Measurements from ENCODE around the gene MAEA.
"Not testable (repeated sequence)": the region's sequence is repeated elsewhere in the genome, so short reads cannot be mapped to it uniquely, and the experiment has no call there.

MAEA gene

DNA sequence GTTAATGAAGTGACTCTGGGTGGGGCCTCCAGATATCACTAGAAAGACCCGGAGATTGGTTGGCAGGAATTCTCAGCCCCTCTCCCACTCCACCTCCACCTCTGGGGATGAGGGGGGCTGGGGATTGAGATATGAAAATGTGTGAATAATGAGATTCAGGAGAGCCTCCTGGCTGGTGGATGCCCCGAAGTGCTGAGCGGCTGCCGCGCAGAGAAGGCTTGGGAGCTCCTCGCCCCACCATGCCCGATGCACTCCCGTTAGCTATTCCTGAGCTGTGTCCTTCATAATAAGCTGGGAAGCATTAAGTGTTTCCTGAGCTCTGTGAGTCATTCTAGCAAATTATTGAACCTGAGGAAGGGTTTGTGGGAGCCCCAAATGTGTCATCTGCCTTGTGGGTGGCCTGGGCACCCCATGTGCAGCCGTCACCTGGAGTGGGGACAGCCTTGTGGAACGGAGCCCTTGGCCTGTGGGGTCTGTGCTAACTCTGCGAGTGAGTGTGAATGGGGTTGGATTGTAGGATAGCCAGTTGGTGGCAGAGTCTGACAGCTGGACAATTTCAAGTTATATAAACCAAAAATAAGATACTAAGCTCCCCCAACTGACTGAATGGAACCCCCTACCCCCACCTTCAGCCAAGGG lies 4.4 kb upstream of the MAEA start:
- DNase-seq: no peak

DNA sequence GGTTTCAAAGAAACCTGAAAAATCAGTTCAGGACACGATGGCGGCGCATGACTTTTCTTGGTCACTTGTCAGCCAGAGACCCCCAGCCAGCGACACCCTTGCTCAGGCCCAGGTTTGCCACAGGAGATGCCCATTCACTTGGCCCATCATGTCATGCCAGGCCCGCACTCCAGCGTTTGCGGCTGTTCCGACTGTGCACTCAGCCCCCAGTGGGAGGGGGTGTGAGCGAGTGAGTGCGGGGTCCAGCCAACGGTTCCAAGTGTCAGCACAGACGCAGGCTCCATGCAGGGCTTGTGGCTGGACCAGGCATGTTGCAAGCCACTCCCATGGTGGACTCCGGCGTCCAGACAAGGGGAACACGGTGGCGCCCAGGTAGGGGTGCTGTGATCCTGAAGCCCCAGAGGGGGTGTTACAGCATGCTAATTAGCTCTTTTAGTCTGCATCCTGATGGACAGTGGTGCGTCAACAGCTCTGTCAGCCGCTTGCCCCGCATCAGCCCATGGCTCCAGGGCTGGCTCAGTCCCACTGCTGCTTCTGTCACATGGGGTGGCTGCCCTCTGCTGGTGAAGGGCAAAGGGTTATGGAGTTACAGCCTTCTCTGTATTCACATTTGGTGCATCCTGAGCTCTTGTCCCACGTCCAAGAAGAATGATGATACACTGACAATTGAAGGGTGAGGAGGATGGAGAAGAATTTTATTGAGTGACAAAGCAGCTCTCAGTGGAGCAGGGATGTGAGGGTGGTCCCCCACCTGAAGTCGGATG lies 3.7 kb upstream of the MAEA start:
- DNase-seq: no peak

DNA sequence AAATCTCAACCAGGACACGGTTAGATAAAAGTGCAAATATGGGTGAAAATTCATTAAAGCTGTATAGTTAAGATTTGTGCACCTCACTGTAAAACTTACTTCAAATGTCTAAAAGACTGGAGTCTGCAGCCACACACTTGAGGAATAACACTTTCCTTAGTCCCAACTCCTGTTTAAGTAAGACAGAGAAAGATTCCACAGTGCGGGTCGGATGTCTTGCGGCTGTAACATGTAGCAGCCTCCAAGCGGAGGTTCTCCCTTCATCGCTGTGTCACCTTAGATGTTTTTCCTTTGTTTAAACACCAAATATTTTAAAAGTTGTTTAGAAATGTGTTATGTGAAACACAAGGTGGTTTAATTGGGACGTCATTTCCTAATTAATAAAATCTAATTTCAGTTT lies 905 bp upstream of the MAEA start:
- no peak for DNase-seq

DNA sequence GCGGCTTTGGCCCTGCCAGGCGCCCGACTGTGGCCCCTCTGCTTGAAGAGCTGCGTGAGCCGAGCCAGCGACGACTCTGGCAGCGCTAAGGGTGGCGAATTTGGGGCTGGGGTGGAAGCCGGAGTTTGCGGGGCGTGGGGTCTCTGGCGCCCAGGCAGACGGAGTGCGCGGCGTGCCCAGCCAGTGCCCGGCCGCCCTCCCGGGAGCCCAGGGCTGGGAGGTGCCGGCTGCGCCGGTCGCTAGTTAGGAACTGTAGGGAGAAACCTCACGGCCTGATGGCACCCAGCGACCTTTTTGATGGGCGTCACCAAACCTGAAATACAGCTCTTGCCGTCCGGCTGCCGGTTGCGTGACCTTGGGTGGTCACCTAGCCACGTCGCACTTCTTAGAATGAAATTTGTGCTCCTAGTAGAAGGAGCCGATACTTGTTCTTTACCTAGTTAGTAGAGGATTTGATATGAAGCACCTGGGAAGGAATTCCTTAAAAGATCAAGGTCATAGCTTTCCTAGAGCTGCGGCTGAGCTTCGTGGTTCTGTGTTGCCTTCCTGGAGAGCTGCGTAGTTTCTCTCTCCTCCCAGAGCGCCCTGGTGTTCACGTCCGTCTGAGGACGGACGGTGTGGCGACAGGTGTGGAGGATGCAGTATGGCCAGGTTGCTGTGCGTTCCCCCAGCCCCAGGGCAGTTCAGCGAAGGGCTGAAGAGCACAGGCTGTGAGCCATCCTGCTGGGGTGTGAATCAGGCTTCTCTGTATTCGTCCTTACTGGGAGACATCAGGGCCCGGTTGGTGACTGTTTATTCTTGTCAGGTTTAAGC lies 680 bp downstream of the MAEA start:
- DNase-seq: no peak

DNA sequence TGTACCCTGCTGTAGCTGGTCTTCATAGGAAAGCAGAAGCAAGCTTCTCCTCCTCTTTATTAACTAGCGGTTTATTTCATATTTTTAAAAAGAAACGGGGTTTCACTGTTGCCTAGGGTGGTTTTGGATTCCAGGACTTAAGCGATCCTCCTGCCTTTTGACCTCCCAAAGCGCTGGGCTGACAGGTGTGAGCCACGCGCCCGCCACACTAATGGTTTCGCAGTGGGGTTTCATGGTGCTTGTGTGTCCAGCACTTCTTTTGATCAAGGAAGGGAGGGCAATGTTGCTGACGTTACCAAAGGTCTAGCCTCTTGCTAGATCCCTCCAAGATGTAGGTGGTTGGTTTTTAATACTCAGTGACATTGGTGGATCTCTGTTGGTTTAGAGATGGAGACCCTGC lies 1.4 kb downstream of the MAEA start:
- no peak for DNase-seq

DNA sequence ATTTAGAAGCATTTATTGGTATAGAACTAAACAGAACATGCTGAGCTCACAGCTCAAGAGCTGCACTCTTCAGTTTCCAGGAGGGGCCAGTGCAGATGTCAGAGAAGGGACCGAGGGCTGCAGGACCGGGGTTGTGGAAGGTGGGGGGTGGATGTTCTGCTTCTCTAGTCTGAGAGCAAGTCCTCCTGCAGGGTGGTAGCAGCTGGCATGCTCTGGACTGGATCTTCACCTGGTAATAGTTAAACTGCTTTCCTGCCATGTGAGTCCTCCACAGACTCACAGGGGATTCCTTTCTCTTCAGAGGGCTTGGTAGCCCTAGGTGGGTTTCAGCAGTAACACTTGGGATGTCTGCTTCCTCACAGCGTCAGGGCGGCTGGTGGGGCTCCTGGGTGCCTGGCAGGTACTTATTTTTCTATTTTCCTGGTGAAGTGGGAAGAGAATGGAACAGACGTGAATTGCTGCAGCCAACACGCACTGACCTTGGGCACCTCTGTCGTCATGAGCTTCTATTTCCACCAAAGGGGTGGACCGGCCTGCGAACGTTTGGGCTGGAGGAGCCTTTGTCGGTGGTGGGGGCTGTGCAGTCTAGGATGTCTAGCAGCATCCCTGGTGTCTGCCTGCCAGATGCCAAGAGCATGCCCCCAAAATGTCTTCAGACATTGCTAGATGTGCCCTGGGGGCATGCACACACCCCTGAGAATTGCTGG lies 2.5 kb downstream of the MAEA start:
- no peak for DNase-seq

DNA sequence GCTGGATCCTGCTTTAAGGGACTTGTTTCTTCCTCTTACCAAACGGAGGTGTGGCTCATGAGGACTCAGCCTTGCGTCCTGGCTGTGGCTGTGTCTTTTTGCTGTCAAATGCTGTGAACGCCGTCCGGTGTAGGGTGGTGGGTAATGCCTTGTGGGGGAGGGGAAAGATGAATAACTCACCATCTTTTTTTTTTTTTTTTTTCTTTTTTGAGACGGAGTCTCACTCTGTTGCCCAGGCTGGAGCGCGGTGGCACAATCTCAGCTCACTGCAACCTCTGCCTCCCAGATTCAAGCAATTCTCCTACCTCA lies 3.0 kb downstream of the MAEA start:
- DNase-seq: not testable (repeated sequence)

DNA sequence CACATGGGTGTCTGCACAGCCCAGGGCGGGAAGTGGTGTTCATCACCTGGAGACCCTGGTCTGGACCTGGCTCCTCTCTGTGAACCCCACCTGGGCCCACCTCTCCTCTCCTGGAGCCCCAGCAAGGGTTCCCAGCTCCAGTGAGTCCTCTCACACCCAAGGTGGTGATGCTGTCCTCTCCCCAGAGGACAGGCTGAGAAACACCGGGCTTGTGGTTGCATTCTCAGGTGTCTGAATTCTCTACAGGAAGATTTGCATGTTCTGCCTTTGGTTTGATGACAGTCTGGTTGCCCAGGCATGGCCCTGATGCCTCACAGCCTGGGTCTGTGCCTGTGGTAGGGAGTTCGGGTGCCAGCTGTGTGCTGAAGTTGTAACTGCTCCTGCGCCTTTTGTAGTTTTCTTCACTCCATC lies 3.8 kb downstream of the MAEA start:
- DNase-seq: no peak

DNA sequence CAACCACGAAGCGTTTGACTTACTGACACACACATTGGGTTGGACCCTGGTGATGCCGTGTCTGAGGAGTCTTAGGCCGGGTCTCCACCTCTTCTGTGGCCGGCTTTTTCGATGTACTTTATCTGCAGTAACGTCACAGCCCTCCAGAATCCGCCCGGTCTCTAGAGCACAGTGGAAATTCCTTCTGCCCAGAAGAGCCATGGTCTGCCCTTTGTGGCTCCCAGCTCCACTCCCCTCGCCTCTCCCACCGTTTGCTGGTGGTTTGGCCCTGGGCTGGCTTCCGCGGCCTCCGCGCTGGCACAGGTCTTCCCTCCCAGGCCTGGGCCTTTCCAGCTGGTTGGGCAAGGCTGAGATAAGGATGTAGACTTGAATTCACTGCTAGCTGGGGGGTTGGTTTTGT lies 4.3 kb downstream of the MAEA start:
- no peak for DNase-seq

DNA sequence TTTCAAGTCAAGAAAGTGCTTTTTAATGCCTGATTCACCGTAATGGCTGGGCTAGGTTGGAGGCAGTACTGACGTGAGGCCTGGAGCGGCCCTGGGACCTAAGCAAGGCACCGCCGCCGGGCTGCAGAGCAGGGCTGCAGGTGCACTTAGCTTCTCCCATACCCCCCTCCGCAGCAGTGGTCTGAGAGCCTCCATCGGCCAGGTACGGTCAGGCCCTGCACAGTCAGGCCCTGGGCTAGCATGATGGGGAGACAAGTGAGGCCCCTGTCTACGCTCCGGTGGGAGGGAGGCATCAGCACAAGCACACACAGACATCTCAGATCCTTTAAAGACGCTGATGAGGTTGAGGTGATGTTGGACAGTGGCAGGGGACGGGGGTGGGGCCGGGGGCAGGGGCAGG lies 4.7 kb downstream of the MAEA start:
- no peak for DNase-seq

DNA sequence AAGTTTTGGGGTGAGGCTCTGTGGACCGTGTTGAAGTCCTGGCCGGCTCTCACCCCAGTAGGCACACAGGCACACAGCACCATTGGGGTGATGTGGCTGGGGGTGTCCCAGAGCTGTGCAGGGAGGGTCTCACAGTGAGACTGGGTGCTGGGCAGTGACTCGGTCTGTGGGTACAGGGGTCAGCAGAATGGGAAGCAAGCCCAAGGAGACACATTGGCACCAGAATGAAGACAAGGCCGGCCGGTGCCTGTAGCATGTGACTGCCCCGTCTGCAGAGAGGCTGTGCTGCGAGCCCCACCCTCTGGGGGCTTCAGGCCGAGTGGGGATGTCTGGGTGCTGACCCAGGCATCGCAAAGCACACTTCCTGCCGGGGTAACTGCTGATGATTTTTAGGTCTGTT lies 5.2 kb downstream of the MAEA start:
- DNase-seq: no peak

DNA sequence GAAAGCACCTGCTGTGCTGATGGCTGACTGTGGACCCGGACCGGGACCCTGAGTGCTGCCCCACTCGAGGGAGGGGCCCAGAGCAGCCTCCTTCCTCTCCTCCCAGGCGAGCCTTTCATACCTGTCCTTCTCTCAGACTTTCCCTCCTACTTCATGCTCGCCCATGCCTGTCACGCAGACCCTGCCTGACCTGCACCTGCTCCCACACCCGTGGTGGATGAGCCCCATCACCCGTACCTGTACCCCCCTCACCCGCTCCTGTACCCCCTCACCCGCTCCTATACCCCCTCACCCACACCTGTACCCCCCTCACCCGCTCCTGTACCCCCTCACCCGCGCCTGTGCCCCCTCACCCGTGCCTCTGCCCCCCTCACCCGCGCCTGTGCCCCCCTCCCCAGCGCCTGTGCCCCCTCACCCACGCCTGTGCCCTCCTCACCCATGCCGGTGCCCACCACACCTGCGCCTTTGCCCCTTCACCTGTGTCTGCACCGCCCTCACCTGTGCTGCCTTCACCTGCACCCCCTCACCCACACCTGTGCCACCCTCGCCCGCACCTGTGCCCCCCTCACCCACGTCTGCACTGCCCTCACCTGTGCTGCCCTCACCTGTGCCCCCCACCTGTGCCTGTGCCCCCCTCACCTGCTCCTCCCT lies 5.8 kb downstream of the MAEA start:
- no peak for DNase-seq

DNA sequence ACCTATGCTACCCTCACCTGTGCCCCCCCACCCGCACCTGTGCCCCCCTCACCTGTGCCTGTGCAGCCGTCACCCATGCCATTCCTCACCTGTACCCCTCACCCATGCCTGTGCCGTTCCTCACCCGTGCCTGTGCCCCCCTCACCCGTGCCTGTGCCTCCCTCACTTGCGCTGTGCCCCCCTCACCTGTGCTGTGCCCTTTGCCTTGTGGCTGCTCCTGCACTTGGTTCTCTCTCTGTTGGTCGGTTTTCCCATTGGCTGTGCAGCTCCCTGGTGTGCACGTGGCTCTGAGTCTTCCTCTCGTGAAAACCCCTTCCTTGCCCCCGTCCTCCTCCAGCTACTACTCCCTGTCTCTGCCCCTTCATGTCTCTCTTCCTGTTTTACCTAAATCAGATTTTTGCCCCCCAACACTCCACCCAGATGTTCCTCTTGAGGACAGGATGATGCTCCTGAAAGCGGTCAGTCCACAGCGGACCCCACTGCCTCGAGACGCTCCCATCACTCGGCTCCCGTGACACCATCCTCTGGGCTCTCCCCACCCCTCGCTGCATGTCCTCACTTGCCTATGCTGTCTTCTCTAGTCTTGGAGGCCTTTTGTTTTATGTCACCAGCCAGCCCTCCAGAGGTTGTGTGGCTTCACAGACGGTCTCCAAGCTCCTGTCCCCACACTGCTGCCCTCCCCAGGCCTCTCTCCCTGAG lies 6.8 kb downstream of the MAEA start:
- DNase-seq: peak; percentile 20

DNA sequence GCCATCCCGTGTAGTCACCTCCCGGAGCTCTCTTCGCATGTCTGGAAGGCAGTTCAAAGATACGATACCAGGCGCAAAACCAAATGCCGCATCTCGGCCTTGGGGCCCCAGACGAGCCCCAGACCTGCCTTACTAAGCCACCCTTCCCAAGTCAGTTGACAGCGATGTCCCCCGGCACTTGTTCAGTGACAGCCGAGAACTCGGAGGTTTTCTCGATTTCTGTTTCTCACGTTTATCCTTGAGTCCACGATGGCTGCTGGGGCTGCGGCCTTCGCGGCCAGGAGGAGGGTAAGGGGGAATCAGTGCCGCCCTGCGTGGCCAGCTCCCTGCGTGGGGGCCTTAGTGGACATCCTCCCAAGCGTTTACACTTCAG lies 7.3 kb downstream of the MAEA start:
- DNase-seq: no peak

DNA sequence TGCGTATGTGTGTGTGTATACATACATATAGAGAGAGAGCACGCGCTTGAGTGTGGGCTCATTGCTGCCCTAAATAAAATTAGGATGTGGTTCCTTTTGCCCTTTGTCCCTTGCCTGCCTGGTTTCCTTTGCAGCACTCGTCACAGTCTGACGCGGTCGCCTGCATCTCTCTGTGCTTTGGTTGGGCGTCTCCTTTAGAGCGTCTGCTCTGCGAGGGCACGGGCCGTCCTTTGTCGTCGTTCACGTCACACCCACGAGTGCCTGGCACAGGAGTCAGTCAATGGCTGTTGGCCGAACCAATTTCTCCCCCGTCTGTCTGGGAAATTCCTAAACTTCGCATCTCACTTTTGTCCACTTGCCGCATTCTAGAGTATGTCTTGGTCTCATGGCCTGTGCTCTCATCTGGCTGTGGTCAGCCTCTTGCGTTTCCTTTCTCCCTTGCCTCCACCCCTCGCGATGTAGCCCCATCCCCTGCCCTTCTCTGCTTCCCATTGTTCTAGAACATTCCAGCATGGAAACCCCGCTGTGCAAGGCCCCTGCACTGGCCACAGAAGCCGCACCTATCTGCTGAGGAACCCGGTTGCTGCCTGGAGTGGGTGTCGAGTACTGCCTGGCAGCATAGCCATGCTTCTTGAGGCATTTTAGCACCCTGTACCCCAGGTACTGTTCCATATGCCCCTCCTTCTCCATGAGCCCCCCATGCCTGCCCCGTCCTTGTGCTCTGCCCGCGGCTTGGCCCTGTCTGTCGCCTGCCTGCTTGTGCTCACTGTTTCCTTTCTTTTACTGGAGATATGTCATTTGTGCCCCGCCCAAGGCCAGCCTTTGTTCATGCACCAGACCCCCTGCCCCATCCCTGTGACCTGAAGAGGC lies 8.0 kb downstream of the MAEA start:
- no peak for DNase-seq

DNA sequence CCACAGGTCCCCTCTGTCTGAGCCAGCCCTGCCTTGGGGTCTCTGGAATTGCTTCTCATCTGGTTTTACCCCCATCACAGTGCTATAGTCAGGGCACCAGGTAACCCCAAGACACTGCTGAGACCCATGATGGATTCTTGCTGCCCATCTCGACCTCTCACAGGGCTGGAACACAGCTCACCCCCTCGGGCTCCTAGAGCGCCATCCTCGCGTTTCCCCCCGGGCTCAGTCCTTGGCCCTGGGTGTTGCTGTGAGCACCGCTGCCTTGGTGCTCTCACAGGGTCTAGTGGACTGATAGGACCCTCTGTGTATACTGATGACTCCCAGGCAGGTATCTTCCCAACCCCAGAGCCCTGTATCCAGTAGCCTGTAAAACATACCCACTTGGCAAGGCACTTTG lies 8.8 kb downstream of the MAEA start:
- no peak for DNase-seq

DNA sequence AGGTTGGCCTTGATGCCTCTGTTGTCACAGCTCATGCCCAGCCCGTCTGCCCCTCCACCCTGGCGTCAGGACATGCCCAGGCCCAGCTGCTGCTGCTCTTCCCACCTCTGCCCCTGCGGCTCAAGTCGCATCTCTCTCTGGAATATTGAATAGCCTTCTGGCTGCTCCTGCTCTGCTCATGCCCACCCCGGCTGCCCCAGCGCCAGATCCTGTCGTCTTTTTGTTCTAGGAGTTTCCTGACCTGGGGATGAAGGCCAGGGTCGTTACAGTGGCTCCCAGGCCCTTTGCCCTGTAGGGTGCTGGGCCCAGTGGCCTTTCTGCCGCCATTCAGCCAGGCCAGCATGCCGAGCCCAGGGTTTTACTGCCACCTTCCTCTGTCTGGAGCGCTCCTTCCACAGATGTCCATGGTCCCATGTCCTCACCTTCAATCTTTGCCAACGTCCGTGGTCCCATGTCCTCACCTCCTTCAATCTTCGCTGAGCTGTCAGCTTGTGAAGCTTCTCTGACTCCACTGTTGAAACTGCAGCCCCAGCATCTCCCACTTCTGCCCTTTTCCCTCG lies 9.7 kb downstream of the MAEA start:
- DNase-seq: no peak

DNA sequence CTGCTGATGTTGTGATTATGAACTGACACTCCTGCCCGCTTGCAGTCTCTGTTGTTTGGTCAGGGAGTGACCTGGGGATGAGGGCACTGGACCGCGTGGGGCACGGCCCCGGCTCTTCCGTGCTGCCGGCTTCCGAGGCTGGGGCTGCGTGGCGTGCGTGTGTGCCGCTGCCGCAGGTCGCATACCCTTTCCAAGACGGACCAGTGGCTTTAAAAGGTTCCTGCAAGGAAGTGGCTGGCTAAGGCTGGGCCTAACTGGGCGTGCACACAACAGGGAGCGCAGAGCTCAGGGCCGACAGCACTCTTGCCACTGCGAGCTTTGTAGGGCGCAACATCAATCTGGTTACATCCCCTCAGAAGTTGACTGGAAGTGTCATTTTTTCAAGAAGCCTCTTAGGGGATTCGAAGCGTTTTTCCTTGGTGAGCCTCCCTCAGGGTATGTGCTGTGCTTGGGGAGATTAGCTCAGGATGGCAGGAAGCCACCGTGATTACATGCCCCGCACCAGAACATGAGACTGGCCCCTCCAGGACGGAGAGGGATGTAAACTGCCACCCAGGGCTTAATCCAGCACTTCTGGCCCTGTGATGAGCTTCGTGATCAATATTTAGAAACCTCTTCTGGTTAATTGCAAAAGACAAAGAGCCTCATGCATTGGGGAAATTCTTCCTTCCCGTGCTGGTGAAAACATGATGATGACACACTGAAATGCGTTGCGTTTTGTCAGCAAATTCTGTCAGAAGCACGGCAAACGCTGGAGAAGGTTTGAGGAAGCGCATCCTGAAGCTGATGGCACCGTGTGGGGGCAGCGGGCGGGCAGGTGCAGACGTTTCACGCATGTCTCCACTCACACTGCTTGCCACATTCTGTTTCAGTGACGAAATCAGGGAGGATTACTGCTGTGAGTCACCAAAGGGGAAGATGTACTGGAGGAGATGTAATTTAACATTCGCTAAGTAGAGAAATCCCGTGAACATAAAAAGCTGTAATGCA lies 11.1 kb downstream of the MAEA start:
- peak; percentile 96 for DNase-seq

DNA sequence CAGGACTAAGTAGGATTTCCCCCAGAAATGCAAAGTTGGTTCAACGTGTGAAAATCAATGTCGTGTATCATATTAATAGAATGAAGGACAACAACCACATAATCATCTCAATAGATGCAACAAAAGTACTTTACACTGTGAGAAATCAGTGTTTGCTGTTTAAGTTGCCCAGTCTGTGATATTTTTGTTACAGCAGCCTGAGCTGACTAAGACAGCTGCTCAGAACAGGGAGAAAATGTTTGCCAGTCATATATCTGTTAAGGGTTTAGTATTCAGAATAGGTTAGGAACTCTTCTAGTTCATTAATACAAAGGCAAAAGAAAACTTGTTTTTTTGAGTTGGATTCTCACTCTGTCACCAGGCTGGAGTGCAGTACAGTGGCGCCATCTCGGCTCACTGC lies 12.5 kb downstream of the MAEA start:
- DNase-seq: no peak

DNA sequence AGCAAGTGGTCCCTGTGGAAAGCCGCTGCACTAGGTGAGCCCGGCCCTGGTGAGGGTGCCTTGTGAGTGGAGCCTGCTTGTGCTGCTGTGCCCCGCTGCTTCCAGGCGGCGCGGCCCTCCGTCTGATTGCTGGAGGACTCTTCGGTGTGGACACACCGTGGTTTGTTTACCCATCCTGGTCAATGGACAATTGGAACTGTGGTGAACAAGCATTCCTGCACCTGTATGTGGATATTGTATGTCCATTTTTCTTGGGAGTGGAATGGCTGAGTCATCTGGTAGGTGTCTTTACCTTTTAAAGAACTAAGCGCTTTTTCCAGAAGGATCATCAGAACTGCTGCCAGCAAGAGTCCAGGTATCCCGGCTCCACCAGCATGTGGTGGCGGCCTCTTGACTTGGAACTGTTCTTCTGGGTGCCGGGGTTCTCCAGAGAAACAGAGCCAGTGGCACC lies 15.6 kb downstream of the MAEA start:
- DNase-seq: no peak

Measured in 8988T (cell line).